CD4-positive, alpha-beta T cell treated with Interleukin-21 for 1 hour (primary cell): Measurements from ENCODE around the gene MBD2.

Experiments used
- DNase-seq: peaks from one replicate; pipeline ENCODE4 v3.0.0-alpha.2; 2020

Gene MBD2

GRCh38 chr18:54192900-54193299 is 31.6 kb downstream of the MBD2 start:
- DNase-seq = no peak

DNA sequence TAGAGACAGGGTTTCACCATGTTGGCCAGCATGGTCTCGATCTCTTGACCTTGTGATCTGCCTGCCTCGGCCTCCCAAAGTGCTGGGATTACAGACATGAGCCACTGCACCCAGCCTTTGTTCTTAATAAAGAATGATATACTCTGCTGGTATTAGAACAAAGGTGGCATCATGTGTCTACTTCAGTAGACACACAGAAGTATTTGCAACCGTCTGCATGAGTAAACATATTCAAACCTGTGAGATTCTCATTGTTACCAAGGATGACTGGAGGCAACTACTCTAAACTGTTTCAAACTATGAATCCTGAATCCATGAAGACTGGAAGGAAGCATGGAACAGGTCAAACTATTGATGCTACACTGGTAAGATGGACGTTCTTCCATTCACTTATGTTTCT is 32.1 kb downstream of the MBD2 start:
- DNase-seq = no peak

- no peak for DNase-seq
Observed at GRCh38 chr18:54191352-54191751, 33.1 kb downstream of the MBD2 start.

GRCh38 chr18:54187372-54187771 is 37.1 kb downstream of the MBD2 start:
- DNase-seq = no peak

GRCh38 chr18:54184836-54185235 is 39.6 kb downstream of the MBD2 start:
- DNase-seq = no peak

GRCh38 chr18:54183390-54183789 is 41.1 kb downstream of the MBD2 start:
- DNase-seq = no peak

- no peak for DNase-seq
Observed at GRCh38 chr18:54181856-54182602, 42.4 kb downstream of the MBD2 start.

DNA sequence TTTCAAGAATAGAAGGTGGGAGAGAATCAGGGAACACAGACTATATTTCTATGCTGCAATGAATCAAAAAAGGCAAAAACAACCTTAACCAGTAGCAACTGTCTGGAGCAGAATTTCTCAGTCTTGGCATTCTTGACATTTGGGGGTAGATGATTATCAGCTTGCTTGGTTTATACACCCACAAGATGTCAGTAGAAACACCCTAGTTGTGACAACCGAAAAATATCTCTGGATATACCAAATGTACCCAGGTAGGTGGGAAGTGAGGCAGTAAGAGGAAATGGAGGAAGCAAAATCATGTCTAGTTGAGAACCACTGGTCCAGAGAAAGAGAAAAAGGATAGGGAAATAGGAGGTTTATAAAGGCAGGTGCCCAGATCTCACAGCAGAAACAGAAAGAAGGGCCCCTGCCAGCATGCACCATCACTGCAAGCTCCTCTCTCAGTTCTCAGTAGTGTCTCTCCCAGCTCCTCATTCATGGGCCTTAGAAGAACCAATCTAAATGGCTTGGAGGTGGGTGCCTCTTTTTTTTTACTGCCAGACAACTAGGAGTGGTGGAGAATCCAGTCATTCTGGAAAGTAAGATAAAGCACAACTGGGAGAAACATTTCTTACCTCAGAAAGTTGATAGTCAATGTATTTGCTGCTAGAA is 50.4 kb downstream of the MBD2 start:
- DNase-seq = no peak

DNA sequence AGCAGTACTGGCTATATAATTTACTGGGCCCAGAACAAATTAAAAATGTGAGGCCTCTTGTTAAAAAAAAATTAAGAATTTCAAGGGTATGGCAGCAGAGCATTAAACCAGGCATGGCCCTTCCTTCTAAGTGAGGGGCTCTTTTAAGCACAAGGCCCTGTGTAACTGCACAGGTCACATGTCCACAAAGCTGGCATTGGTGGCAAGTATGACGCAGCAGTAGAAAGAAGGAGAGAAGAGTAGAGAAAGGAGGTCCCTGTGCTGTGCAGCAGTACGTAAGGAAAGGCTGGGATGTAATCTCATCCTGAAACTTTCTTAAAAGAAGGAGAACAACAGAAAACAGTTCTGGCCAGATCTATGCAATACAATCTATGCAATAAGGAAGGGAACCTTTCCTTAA is 51.2 kb downstream of the MBD2 start:
- DNase-seq = no peak

- DNase-seq = no peak
Observed at GRCh38 chr18:54169431-54170403, 54.8 kb downstream of the MBD2 start.

DNA sequence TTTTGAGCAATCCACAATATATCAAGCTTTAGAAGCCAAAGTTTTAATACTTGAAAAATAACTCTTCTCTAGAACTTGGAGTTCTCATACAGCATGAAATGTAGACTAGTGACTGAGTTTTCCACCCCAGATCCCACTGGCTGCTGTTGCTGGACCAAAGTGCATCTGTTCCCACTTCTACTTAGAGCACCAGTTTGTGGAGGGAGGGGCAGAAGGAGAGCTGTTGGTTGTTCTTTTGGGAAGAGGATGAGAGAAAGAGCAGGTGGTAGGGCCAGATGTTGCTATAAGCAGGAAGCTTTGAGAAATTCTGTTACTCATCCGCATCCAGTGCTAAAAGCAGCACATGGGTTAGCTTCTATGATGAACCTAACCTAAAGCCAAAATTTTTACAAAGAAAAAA is 59.0 kb downstream of the MBD2 start:
- no peak for DNase-seq

- DNase-seq = no peak
Observed at GRCh38 chr18:54163453-54163852, 61.0 kb downstream of the MBD2 start.

DNA sequence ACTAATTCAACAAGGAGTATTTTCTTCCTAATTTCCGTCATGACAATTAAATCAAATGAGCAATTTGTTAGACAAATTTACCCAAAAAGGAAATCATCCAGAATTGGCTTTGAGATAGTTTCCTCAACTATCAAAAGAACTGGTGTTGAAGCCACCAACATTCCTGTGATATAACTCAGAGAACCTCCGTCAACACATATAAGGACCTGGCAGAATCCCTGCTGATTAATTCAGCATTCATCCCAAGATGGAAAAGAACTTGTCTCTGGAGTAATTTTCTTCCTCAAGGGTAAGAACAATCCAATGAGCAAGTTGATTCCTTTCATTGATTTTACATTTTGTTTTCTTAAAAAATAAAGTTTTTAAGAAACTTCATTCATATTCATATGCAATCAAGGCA is 62.0 kb downstream of the MBD2 start:
- no peak for DNase-seq

DNA sequence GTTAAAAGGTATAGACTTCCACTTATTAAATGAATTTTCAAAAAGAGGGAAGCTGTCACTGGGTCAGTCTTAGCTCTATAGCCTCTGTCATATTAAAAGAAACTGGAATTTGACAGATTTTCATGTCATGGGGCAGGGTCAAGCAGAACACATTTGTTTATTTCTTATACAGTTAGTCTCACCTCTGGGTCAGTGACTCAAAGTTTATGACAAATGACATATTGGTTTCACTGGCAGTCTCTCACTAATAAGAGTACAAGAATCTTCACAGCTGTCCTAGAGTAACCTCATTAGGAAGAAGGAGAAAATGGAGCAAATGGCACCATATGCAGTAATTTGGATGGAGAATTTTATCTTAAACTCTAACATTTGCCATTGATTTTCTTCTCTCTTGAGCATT is 63.2 kb downstream of the MBD2 start:
- no peak for DNase-seq

GRCh38 chr18:54159906-54160305 is 64.6 kb downstream of the MBD2 start:
- no peak for DNase-seq

DNA sequence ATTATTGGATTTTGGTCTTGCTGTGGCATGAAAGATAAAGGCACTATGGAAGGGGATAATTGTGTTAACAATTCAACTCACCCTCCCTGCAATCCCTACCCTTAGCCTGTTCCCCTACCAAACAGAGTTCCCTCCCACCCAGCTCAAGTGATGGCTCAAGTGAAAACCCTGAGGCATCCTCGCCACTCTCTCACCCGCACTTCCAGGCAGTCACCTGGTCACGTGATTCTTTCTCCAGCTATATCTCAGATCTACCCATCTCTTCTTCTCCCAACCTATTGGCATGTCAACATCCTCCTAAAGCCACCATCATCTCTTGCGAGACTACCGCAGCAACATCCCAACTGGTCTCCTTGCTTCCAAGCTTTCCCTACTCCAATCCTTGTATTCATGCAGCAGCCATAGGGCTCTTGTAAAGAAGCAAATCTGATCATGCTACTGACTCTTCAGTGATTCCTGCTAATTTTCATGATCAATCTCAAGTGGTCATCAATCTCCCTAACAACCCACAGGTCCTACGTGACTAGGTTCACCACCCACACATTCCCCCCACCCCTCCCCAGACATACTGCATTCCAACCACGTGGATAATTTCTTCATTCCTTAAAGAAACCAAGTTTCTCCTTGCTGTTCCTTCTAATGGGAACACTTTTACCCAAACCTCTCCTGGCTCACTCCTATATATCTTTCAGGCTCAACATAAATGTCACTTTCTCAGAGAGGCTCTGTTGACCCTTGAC is 66.7 kb downstream of the MBD2 start:
- no peak for DNase-seq

GRCh38 chr18:54155412-54155811 is 69.1 kb downstream of the MBD2 start:
- DNase-seq = no peak

DNA sequence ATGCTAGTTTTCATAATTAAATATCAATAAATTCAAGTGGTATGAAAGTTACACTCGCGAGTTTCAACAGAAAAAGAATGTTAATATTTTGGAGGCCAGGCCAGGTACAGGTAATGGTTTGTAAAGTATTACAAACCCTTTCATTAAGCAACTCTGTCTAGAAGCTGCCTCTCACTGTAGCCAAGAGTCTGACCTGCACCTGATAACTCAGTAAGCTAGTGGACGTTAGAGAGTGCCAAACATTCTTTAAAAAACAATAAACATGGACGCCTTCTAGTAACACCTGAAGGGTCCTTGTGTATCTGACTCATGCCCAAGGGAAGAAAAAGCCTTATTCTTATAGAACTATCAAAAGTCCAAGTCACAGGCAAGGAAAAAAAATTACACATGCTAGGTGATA is 70.2 kb downstream of the MBD2 start:
- DNase-seq = no peak

GRCh38 chr18:54151376-54151775 is 73.1 kb downstream of the MBD2 start:
- DNase-seq = no peak

DNA sequence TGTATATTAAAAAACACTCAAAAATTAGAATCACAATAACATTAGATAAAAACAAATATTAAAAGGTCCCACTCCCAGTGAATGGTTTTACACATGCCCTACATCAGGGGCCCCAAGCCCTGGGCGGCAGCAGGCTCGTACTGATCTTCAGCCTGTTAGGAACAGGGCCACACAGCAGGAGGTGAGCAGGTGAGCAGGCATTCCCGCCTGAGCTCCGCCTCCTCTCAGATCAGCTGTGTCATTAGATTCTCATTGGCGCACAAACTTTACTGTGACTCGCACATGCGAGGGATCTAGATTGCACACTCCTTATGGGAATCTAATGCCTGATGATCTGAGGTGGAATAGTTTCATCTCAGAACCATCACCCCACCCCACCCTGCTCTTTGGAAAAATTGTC is 74.2 kb downstream of the MBD2 start:
- DNase-seq = no peak

DNA sequence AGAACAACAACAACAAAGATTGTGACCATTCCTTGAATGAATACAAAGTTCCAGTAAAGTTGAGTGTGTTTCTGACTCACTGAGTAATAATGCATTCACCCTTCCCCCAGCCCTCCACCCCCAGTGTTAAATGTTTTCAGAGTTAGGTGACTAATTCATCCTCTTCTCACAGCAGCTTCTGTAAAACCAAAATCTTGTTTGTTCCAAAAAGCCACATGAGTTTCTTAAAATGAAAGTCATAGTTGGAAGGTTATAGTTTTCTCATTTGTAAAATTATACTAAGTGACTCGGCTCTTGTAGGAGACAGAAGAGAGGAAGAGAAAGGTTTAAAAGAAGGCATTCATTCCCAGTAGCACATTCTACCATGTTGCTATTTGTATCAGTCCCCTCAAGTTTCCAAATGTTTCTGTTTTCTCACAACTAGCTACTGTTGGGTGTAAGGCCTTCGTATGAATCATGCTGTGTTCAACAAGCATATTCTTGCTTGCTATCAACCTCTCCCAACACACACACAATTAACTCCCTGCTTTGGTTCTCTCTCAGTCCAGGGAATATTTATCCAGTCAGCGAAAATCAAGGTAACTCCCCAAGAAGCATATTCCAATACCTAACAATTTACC is 75.3 kb downstream of the MBD2 start:
- DNase-seq = no peak

DNA sequence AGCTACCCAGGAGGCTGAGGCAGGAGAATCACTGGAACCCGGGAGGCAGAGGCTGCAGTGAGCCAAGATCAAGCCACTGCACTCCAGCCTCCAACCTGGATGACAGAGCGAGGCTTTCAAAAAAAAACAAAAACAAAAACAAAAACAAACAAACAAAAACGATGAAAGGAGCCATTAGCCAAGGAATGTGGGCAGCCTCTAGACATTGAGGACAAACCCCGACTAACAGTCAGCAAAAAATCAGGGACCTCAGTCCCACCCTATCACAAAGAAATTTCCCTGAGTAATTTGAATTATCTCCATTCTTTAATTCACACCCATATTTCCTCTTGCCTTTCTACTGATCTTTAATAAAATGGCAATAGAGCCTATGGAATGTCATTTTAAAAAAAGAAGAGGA is 75.8 kb downstream of the MBD2 start:
- no peak for DNase-seq
